Endodermal cell (in vitro differentiated cells): Measurements from ENCODE around the gene AMBN. TPM values are rescaled to one million over a fixed set of nuclear protein-coding genes. Genes with fewer than 3 reads are reported as not detected.

Experiments used
- DNase-seq: peaks from one replicate; pipeline ENCODE4 v3.0.0-alpha.2; 2017
- H3K27ac ChIP-seq: 2 replicates; pipeline ENCODE4 v1.5.1; 2013; ENCODE audit warnings: mild to moderate bottlenecking, low read depth, low read length, moderate library complexity
- H3K27me3 ChIP-seq: 2 replicates; pipeline ENCODE4 v1.6.1; 2013; ENCODE audit warnings: mild to moderate bottlenecking, low read length, moderate library complexity; ENCODE audit not compliant: insufficient read depth, control insufficient read depth, poor library complexity, severe bottlenecking
- H3K36me3 ChIP-seq: 2 replicates; pipeline ENCODE4 v1.7.0; 2013; ENCODE audit warnings: mild to moderate bottlenecking, low read length, moderate library complexity; ENCODE audit not compliant: control insufficient read depth, insufficient read depth
- H3K4me1 ChIP-seq: one replicate; pipeline ENCODE4 v1.7.0; 2013; ENCODE audit warnings: low read length; ENCODE audit not compliant: control insufficient read depth, insufficient read depth
- H3K4me3 ChIP-seq: 2 replicates; pipeline ENCODE4 v1.5.1; 2013; ENCODE audit warnings: mild to moderate bottlenecking, low read length, moderate library complexity
- H3K9ac ChIP-seq: 2 replicates; pipeline ENCODE4 v1.6.1; 2013; ENCODE audit warnings: mild to moderate bottlenecking, low read length, moderate library complexity; ENCODE audit not compliant: poor library complexity, severe bottlenecking; ENCODE audit errors: extremely low read depth
- H3K9me3 ChIP-seq: 2 replicates; pipeline ENCODE4 v1.6.1; 2013; ENCODE audit warnings: mild to moderate bottlenecking, low read length, moderate library complexity; ENCODE audit not compliant: control insufficient read depth
- H3K27ac Mint-ChIP-seq: 2 replicates; pipeline ENCODE4 v1.8.0; 2020; ENCODE audit warnings: mixed read lengths
- H3K27me3 Mint-ChIP-seq: 2 replicates; pipeline ENCODE4 v1.8.0; 2021; ENCODE audit warnings: mild to moderate bottlenecking, mixed read lengths; ENCODE audit not compliant: insufficient read depth
- H3K36me3 Mint-ChIP-seq: 2 replicates; pipeline ENCODE4 v1.8.0; 2020; ENCODE audit warnings: low read depth, mixed read lengths
- H3K4me1 Mint-ChIP-seq: 2 replicates; pipeline ENCODE4 v1.8.0; 2020; ENCODE audit warnings: mixed read lengths
- H3K4me3 Mint-ChIP-seq: 2 replicates; pipeline ENCODE4 v1.8.0; 2020; ENCODE audit warnings: mild to moderate bottlenecking, moderate library complexity, mixed read lengths
- H3K9me3 Mint-ChIP-seq: 2 replicates; pipeline ENCODE4 v1.8.0; 2020; ENCODE audit warnings: mild to moderate bottlenecking, mixed read lengths
- CTCF ChIP-seq: fragments of 200-600 bp; sonication (generic); conservative IDR thresholded peaks from 2 replicates; pipeline ENCODE4 v1.5.0; 2021; ENCODE audit warnings: antibody characterized with exemption, mild to moderate bottlenecking
- WGBS, 2 experiments: methylation state at CpG; one replicate each; pipeline versions ENCODE4 v1.1.5 to v1.1.7; 2013; ENCODE audit warnings: missing lambda C conversion rate in 2 of 2, mixed read lengths in 1 of 2; ENCODE audit not compliant: insufficient coverage in 1 of 2, insufficient read length in 1 of 2; 5-methylcytosine and 5-hydroxymethylcytosine counted together
- total RNA-seq, 2 donors: library from RNA; stranded (reverse); fragmentation: NEBNext Ultra II Directional in 1 of 2; extraction: Animal tissue kit (Norgen Biotek cat#: 25700) in 1 of 2; gene quantifications; 2 replicates in 1 of 2; 3 replicates in 1 of 2; pipeline ENCODE4 v1.2.1, GENCODE V29; 2021

AMBN gene
- total RNA-seq, 2 donors from 2014 or later, result not detected

- no peaks in the 10 kb centered on the region for H3K27me3 ChIP-seq
- H3K4me3 Mint-ChIP-seq, result no peak overlapping the region
- no peak overlapping the region for H3K27ac ChIP-seq
- no peaks in the 10 kb centered on the region for H3K4me1 ChIP-seq
- no peaks in the 10 kb centered on the region for H3K27me3 Mint-ChIP-seq
- no peak for TF ChIP-seq CTCF
- DNase-seq, result no peak
- H3K9ac ChIP-seq, result no peak overlapping the region
- peaks cover 7% of the 10 kb centered on the region for H3K4me1 Mint-ChIP-seq
- 86 to 88% methylated on average over 6 of the region's 6 CpGs for WGBS, 2 experiments
- no peak overlapping the region for H3K27ac Mint-ChIP-seq
- no peaks in the 10 kb centered on the region for H3K36me3 ChIP-seq
- H3K9me3 Mint-ChIP-seq, result peaks cover 10% of the 10 kb centered on the region
- no peaks in the 10 kb centered on the region for H3K36me3 Mint-ChIP-seq
- H3K9me3 ChIP-seq, result peaks cover 10% of the 10 kb centered on the region
- H3K4me3 ChIP-seq, result no peak overlapping the region
Measured at GRCh38 chr4:70577220-70577927, 14.7 kb upstream of the AMBN start.

GRCh38 chr4:70581980-70582379 lies 10.1 kb upstream of the AMBN start:
- Mint-ChIP-seq H3K9me3 (peaks cover 6% of the 10 kb centered on the region), H3K36me3 (no peaks in the 10 kb centered on the region), H3K4me1 (peaks cover 3% of the 10 kb centered on the region), H3K27me3 (no peaks in the 10 kb centered on the region), H3K4me3 (no peak overlapping the region), H3K27ac (no peak overlapping the region)
- no peak for DNase-seq
- Histone ChIP-seq H3K27me3 (no peaks in the 10 kb centered on the region), H3K4me3 (no peak overlapping the region), H3K36me3 (no peaks in the 10 kb centered on the region), H3K9me3 (no peaks in the 10 kb centered on the region), H3K9ac (no peak overlapping the region), H3K4me1 (no peaks in the 10 kb centered on the region), H3K27ac (no peak overlapping the region)
- WGBS, 2 experiments, result 91 to 100% methylated on average over 2 of the region's 2 CpGs
- TF ChIP-seq CTCF, result no peak

GRCh38 chr4:70583952-70584834 lies 7.9 kb upstream of the AMBN start:
- H3K27me3 Mint-ChIP-seq, result no peaks in the 10 kb centered on the region
- no peak for DNase-seq
- no peak for TF ChIP-seq CTCF
- 93 to 95% methylated on average over 9 of the region's 9 CpGs for WGBS, 2 experiments
- Histone ChIP-seq H3K9ac (no peak overlapping the region), H3K4me3 (no peak overlapping the region), H3K27ac (no peak overlapping the region), H3K4me1 (no peaks in the 10 kb centered on the region), H3K9me3 (no peaks in the 10 kb centered on the region), H3K27me3 (no peaks in the 10 kb centered on the region), H3K36me3 (no peaks in the 10 kb centered on the region)
- H3K4me3 Mint-ChIP-seq, result no peak overlapping the region
- H3K27ac Mint-ChIP-seq, result no peak overlapping the region
- no peaks in the 10 kb centered on the region for H3K9me3 Mint-ChIP-seq
- H3K36me3 Mint-ChIP-seq, result no peaks in the 10 kb centered on the region
- no peaks in the 10 kb centered on the region for H3K4me1 Mint-ChIP-seq
